Tibial artery (tissue), 4 donors: ENCODE results near the gene RAB5B.

Experiments
- DNase-seq, 2 donors: peaks; one replicate each; pipeline ENCODE4 v3.0.0-alpha.2; 2019
- H3K27ac ChIP-seq, 2 donors: fragments of 200-600 bp; sonication (generic) in 1 of 2; 1 replicate in 1 of 2; 2 replicates in 1 of 2; pipeline ENCODE4 v1.5.1; 2018 to 2019; ENCODE audit warnings: mild to moderate bottlenecking in 1 of 2
- H3K27me3 ChIP-seq, 2 donors: fragments of 200-600 bp; sonication (generic) in 1 of 2; one replicate each; pipeline versions ENCODE4 v1.5.1 to v1.6.0; 2016 to 2019
- H3K36me3 ChIP-seq, 3 donors: fragments of 200-600 bp; sonication (generic) in 2 of 3; one replicate each; pipeline ENCODE4 v1.5.1; 2016 to 2019; ENCODE audit warnings: mild to moderate bottlenecking in 2 of 3
- H3K4me1 ChIP-seq, 4 donors: fragments of 200-600 bp; sonication (generic) in 2 of 4; 1 replicate in 3 of 4; 2 replicates in 1 of 4; pipeline ENCODE4 v1.5.1; 2016 to 2019
- H3K4me3 ChIP-seq, 2 donors: fragments of 200-600 bp; sonication (generic) in 1 of 2; 1 replicate in 1 of 2; 2 replicates in 1 of 2; pipeline ENCODE4 v1.5.1; 2018 to 2019; ENCODE audit warnings: mild to moderate bottlenecking in 2 of 2
- H3K9me3 ChIP-seq, 3 donors: fragments of 200-600 bp; sonication (generic) in 1 of 3; one replicate each; pipeline ENCODE4 v1.5.1; 2016 to 2019
- CTCF ChIP-seq, 2 experiments: fragments of 200-600 bp in 1 of 2; fragments of 450-650 bp in 1 of 2; IDR thresholded peaks; one replicate each; pipeline ENCODE4 v1.5.1; 2017 to 2019; ENCODE audit warnings: antibody characterized with exemption in 2 of 2, mild to moderate bottlenecking in 1 of 2, moderate library complexity in 1 of 2
- intact Hi-C: fragments of 100-400 bp; cut with DNase I; formaldehyde crosslinking; loops from one replicate; pipeline ENCODE4 v1.15.0; 2023; ENCODE audit warnings: low total_unique reads

The RAB5B gene

GRCh38 chr12:55946553-55946952 is 27.3 kb upstream of the RAB5B start:
- Histone ChIP-seq H3K27ac (no peak overlapping the region), H3K27me3 (no peaks in the 10 kb centered on the region), H3K4me1 (no peaks in the 10 kb centered on the region), H3K4me3 (no peak overlapping the region), H3K36me3 (peaks cover 0 to 63% (median 7%) of the 10 kb centered on the region in 3 donors), H3K9me3 (no peaks in the 10 kb centered on the region)
- no peak for DNase-seq
- TF ChIP-seq CTCF (IDR thresholded peaks at IDR 0.05), result no peak
- intact Hi-C loops, result no loop called here

DNA sequence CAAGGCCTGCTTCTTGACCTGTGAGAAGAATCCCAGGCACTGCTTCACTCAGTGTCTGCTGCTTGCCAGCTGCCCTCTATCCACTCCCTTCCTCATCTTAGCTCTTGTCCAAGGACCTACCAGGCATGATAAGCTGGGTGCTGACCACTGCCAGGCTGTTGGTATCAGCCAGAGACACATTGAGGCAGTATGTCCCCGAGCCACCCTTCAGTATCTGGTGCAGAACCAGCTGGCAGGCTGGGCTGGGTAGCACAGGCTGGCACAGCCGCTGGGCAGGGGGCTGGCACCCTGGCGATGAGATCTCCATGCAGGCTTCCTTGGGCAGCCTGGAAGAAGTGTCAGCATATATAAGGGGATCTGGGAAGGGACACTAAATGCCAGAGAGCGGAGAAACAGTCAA is 18.5 kb upstream of the RAB5B start:
- H3K9me3 ChIP-seq, result no peaks in the 10 kb centered on the region
- no peaks in the 10 kb centered on the region for H3K27me3 ChIP-seq
- peaks cover 0 to 29% (median 23%) of the 10 kb centered on the region in 3 donors for H3K36me3 ChIP-seq
- intact Hi-C loops, result no loop called here
- no peak for DNase-seq
- peaks cover 0 to 7% (median 0%) of the 10 kb centered on the region in 4 donors for H3K4me1 ChIP-seq
- no peak for TF ChIP-seq CTCF (IDR thresholded peaks at IDR 0.05)
- no peak overlapping the region for H3K4me3 ChIP-seq
- no peak overlapping the region for H3K27ac ChIP-seq

- no peak for TF ChIP-seq CTCF (IDR thresholded peaks at IDR 0.05)
- H3K27ac ChIP-seq, result no peak overlapping the region
- no peaks in the 10 kb centered on the region for H3K27me3 ChIP-seq
- no peak overlapping the region for H3K4me3 ChIP-seq
- peaks cover 0 to 29% (median 23%) of the 10 kb centered on the region in 3 donors for H3K36me3 ChIP-seq
- intact Hi-C loops, result no loop called here
- DNase-seq, result no peak
- H3K9me3 ChIP-seq, result no peaks in the 10 kb centered on the region
- H3K4me1 ChIP-seq, result peaks cover 0 to 7% (median 0%) of the 10 kb centered on the region in 4 donors
These were observed 17.9 kb upstream of the RAB5B start for GRCh38 chr12:55955800-55956508.

DNA sequence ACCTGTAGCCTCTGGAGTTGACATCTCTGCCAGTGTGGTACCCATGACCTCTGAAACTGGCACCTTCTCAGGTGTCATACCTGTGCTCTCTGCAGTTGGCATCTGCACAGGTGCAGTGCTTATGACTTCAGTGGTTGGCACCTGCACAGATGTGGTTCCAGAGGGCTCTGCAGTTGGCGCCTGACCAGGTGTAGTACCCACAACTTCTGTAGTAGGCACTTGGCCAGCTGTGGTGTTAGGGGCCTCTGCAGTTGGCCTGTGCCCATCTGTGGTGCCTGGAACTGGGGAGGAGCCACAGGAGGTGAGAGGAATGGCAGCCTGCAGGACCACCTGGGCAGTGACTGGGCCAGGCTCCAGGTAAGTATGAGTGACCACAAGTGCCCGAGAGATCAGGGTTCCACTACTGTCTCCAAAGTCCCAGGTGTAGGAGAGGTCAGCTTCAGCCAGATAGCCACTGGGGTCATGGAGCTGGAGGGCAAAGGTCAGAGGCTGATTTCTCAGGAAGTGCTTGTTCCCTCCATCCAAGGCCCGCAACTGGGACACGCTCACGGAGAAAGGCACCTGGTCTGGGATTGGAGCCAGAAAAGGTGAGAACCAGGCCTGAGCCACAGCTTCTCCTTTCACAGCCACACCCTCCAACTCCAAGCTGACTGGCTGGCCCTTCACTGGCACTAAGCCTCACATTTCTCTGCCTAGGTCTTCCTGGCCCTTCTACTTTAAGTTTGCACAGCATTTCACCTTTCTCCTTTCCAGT is 16.6 kb upstream of the RAB5B start:
- Histone ChIP-seq H3K9me3 (no peaks in the 10 kb centered on the region), H3K36me3 (peaks cover 0 to 16% (median 13%) of the 10 kb centered on the region in 3 donors), H3K4me1 (peaks cover 0 to 7% (median 0%) of the 10 kb centered on the region in 4 donors), H3K27ac (no peak overlapping the region), H3K4me3 (no peak overlapping the region), H3K27me3 (no peaks in the 10 kb centered on the region)
- intact Hi-C loops, result no loop called here
- DNase-seq, result no peak
- TF ChIP-seq CTCF (IDR thresholded peaks at IDR 0.05), result no peak

- DNase-seq, result no peak
- Histone ChIP-seq H3K4me3 (no peak overlapping the region), H3K27me3 (no peaks in the 10 kb centered on the region), H3K4me1 (peaks cover 0 to 16% (median 14%) of the 10 kb centered on the region in 4 donors), H3K9me3 (no peaks in the 10 kb centered on the region), H3K27ac (no peak overlapping the region), H3K36me3 (no peaks in the 10 kb centered on the region)
- TF ChIP-seq CTCF (IDR thresholded peaks at IDR 0.05), result no peak
- intact Hi-C loops, result no loop called here
These were observed 10.1 kb upstream of the RAB5B start for GRCh38 chr12:55963760-55964159.
